Measurements from ENCODE around the gene G6PD.
"Not testable (repeated sequence)": the region's sequence is repeated elsewhere in the genome, so short reads cannot be mapped to it uniquely, and the experiment has no call there.

The G6PD gene

GRCh38 chrX:154541896-154542722, 4.5 kb downstream of the G6PD start:
- DNase-seq (ENCODE audit: low read depth in 1 of 2, low spot score in 1 of 2): peak; percentile 75 to 85
- Histone ChIP-seq H3K27me3 (ENCODE audit: insufficient read depth, poor library complexity, severe bottlenecking) (no peaks in the 10 kb centered on the region), H3K4me3 (replicated peaks; ENCODE audit: insufficient read depth, low read length) (peak overlapping the region; percentile 4; the same call in 1 of the 2 replicates), H3K27ac (replicated peaks) (peak overlapping the region; percentile 82)
- peak; percentile 62; the same call in 1 of the 2 replicates for TF ChIP-seq SPI1 (IDR thresholded peaks at IDR 0.05; ENCODE audit: borderline replicate concordance, low read depth)
- TF ChIP-seq GABPA (IDR thresholded peaks at IDR 0.05; ENCODE audit: low read depth): no peak

GRCh38 chrX:154541589-154541895, 5.1 kb downstream of the G6PD start:
- H3K4me3 ChIP-seq (replicated peaks; ENCODE audit: insufficient read depth, low read length): no peak overlapping the region
- H3K27me3 ChIP-seq (ENCODE audit: insufficient read depth, poor library complexity, severe bottlenecking): no peaks in the 10 kb centered on the region
- peak overlapping the region; percentile 82 for H3K27ac ChIP-seq (replicated peaks)
- no peak for TF ChIP-seq GABPA (IDR thresholded peaks at IDR 0.05; ENCODE audit: low read depth)
- DNase-seq (ENCODE audit: low read depth in 1 of 2, low spot score in 1 of 2): no peak

GRCh38 chrX:154540897-154541535, 5.6 kb downstream of the G6PD start:
- TF ChIP-seq REST (IDR thresholded peaks at IDR 0.05; ENCODE audit: insufficient replicate concordance, low read depth) (no peak), POLR2AphosphoS5 (IDR thresholded peaks at IDR 0.05; ENCODE audit: low read depth) (no peak), SPI1 (IDR thresholded peaks at IDR 0.05; ENCODE audit: borderline replicate concordance, low read depth) (no peak), GABPA (IDR thresholded peaks at IDR 0.05; ENCODE audit: low read depth) (no peak), CTCF (IDR thresholded peaks at IDR 0.05; ENCODE audit: insufficient read depth, low read length) (no peak)
- H3K27ac ChIP-seq (replicated peaks): peak overlapping the region; percentile 82
- no peaks in the 10 kb centered on the region for H3K27me3 ChIP-seq (ENCODE audit: insufficient read depth, poor library complexity, severe bottlenecking)
- H3K4me3 ChIP-seq (replicated peaks; ENCODE audit: insufficient read depth, low read length): no peak overlapping the region
- no peak for DNase-seq (ENCODE audit: low read depth in 1 of 2, low spot score in 1 of 2)

- not testable (repeated sequence) for H3K27me3 ChIP-seq (ENCODE audit: insufficient read depth, poor library complexity, severe bottlenecking); H3K27ac ChIP-seq (replicated peaks); DNase-seq (ENCODE audit: low read depth in 1 of 2, low spot score in 1 of 2); H3K4me3 ChIP-seq (replicated peaks; ENCODE audit: insufficient read depth, low read length)
Measured at GRCh38 chrX:154540365-154540764, 6.3 kb downstream of the G6PD start.

GRCh38 chrX:154539077-154539476, 7.6 kb downstream of the G6PD start:
- Histone ChIP-seq H3K27me3 (ENCODE audit: insufficient read depth, poor library complexity, severe bottlenecking) (no peaks in the 10 kb centered on the region), H3K4me3 (replicated peaks; ENCODE audit: insufficient read depth, low read length) (no peak overlapping the region), H3K27ac (replicated peaks) (no peak overlapping the region)
- DNase-seq (ENCODE audit: low read depth in 1 of 2, low spot score in 1 of 2): no peak
- no peak for TF ChIP-seq POLR2AphosphoS5 (IDR thresholded peaks at IDR 0.05; ENCODE audit: low read depth)
- no peak for TF ChIP-seq GABPA (IDR thresholded peaks at IDR 0.05; ENCODE audit: low read depth)
- TF ChIP-seq SPI1 (IDR thresholded peaks at IDR 0.05; ENCODE audit: borderline replicate concordance, low read depth): no peak
- no peak for TF ChIP-seq CTCF (IDR thresholded peaks at IDR 0.05; ENCODE audit: insufficient read depth, low read length)
- no peak for TF ChIP-seq REST (IDR thresholded peaks at IDR 0.05; ENCODE audit: insufficient replicate concordance, low read depth)

Measured in HL-60 (cell line).